RPMI8226 (cell line): Measurements from ENCODE around the gene CKS2.
A peak's percentile ranks its signal among the peaks of the same experiment; 100 is the strongest.
"Not testable (repeated sequence)": the region's sequence is repeated elsewhere in the genome, so short reads cannot be mapped to it uniquely, and the experiment has no call there.

Experiments used
- DNase-seq: peaks from one replicate; pipeline ENCODE4 v3.0.0-alpha.2; 2015

CKS2 gene

GRCh38 chr9:89311346-89312221, 589 bp downstream of the CKS2 start:
- no peak for DNase-seq

- peak; percentile 53 for DNase-seq
These were observed 1.2 kb downstream of the CKS2 start for GRCh38 chr9:89312222-89312571.

GRCh38 chr9:89313842-89314241, 2.8 kb downstream of the CKS2 start:
- no peak for DNase-seq

- no peak for DNase-seq
These were observed 4.0 kb downstream of the CKS2 start for GRCh38 chr9:89314955-89315354.

- no peak for DNase-seq
These were observed 4.5 kb downstream of the CKS2 start for GRCh38 chr9:89315482-89315881.

- no peak for DNase-seq
These were observed 6.3 kb downstream of the CKS2 start for GRCh38 chr9:89317282-89317681.

GRCh38 chr9:89318123-89319014, 7.4 kb downstream of the CKS2 start, which contains the start of gene SECISBP2:
TSS of gene SECISBP2 (plus strand) at chr9:89318500. CDS start at chr9:89318577, 77 bp downstream.
- peak; percentile 95 for DNase-seq

GRCh38 chr9:89319015-89319905, 8.3 kb downstream of the CKS2 start:
- DNase-seq = peak; percentile 33

GRCh38 chr9:89323390-89323789, 12.4 kb downstream of the CKS2 start:
- DNase-seq = no peak

- DNase-seq = no peak
These were observed 14.7 kb downstream of the CKS2 start for GRCh38 chr9:89325733-89326132.

GRCh38 chr9:89328064-89328463, 17.1 kb downstream of the CKS2 start:
- no peak for DNase-seq

GRCh38 chr9:89329917-89330316, 18.9 kb downstream of the CKS2 start:
- no peak for DNase-seq

GRCh38 chr9:89330513-89330912, 19.5 kb downstream of the CKS2 start:
- DNase-seq = no peak

GRCh38 chr9:89339807-89340206, 28.8 kb downstream of the CKS2 start:
- DNase-seq = peak; percentile 67

GRCh38 chr9:89340332-89340731, 29.3 kb downstream of the CKS2 start:
- DNase-seq = peak; percentile 14

- DNase-seq = no peak
These were observed 31.2 kb downstream of the CKS2 start for GRCh38 chr9:89342213-89342612.

- no peak for DNase-seq
These were observed 32.0 kb downstream of the CKS2 start for GRCh38 chr9:89342948-89343347.

- not testable (repeated sequence) for DNase-seq
These were observed 32.8 kb downstream of the CKS2 start for GRCh38 chr9:89343812-89344211.

- no peak for DNase-seq
These were observed 34.5 kb downstream of the CKS2 start for GRCh38 chr9:89345476-89345875.

- no peak for DNase-seq
These were observed 35.7 kb downstream of the CKS2 start for GRCh38 chr9:89346696-89347095.

- DNase-seq = no peak
These were observed 36.7 kb downstream of the CKS2 start for GRCh38 chr9:89347651-89348050.

GRCh38 chr9:89349607-89350006, 38.6 kb downstream of the CKS2 start:
- DNase-seq = no peak
